GM12865 (cell line): ENCODE data around the gene ADAM22.

ENCODE experiments used
- DNase-seq: peaks from one replicate; pipeline ENCODE4 v3.0.0; 2010; ENCODE audit warnings: low read depth
- H3K4me3 ChIP-seq: 2 replicates; pipeline ENCODE4 v1.5.1; 2011; ENCODE audit warnings: mild to moderate bottlenecking, low read depth, low read length, control low read depth
- TF ChIP-seq, protein P1 (sequence below): IDR thresholded peaks from 2 replicates; pipeline ENCODE4 v1.5.1; 2011; ENCODE audit warnings: low read length, control low read depth, low read depth, inconsistent platforms; ENCODE audit not compliant: insufficient read depth; ENCODE audit errors: missing control alignments

Gene ADAM22

DNA sequence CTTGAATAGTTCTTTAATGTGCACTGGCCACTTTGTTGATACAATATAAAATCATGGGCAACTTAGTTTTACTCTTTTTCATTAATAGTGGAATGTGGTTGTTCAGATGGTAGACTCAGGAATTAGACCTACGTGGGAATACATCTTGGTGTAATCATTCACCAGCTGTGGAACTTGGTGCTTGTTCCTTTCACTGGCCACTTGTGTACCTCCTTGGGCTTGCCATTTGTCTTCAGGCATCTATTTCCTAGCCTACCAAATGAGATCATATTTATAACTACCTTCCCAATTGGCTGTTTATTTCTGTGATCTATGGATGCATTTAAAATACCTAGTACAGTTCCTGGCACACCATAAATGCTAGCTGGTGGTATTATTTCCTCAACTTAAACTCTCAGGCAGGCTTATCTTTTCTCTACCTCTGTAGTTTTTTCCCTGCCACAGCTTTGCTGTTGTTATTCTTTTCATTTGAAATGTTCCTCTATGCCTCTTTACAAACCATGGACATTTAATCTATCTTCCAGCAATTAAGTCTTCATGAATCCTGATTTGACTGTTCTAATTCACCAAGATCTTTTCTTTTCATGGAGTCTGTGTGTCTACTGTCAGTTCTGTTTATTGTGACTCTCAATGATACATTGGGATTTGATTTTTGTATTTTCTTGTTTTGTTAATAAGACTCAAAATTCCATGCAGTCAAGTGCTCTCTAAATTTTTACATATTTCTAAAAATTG lies 113.0 kb downstream of the ADAM22 start:
- DNase-seq = no peak
- H3K4me3 ChIP-seq = no peak overlapping the region
- TF ChIP-seq, protein P1, sequence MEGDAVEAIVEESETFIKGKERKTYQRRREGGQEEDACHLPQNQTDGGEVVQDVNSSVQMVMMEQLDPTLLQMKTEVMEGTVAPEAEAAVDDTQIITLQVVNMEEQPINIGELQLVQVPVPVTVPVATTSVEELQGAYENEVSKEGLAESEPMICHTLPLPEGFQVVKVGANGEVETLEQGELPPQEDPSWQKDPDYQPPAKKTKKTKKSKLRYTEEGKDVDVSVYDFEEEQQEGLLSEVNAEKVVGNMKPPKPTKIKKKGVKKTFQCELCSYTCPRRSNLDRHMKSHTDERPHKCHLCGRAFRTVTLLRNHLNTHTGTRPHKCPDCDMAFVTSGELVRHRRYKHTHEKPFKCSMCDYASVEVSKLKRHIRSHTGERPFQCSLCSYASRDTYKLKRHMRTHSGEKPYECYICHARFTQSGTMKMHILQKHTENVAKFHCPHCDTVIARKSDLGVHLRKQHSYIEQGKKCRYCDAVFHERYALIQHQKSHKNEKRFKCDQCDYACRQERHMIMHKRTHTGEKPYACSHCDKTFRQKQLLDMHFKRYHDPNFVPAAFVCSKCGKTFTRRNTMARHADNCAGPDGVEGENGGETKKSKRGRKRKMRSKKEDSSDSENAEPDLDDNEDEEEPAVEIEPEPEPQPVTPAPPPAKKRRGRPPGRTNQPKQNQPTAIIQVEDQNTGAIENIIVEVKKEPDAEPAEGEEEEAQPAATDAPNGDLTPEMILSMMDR = no peak

DNA sequence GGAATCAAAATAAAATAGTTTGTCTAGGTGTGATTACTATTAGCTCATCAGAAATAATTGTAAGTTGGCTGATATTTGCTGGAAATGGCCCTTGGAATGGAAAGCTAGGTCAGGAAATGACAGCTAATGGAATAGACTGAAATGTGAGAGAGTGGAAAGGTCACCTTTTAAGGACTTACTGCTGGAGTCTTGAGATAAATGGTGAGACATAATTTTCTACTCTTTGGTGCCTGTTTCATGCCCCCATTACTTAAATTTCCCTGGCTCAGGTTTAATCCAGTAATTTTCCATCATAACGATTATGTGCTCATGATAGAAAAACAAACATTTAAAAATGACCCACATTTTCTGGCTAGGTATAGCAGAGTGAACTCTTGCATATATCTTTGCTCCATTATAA lies 123.6 kb downstream of the ADAM22 start:
- TF ChIP-seq, protein P1 = no peak
- DNase-seq = no peak
- no peak overlapping the region for H3K4me3 ChIP-seq

GRCh38 chr7:88062238-88062637 lies 128.2 kb downstream of the ADAM22 start:
- TF ChIP-seq, protein P1 = no peak
- DNase-seq = no peak

DNA sequence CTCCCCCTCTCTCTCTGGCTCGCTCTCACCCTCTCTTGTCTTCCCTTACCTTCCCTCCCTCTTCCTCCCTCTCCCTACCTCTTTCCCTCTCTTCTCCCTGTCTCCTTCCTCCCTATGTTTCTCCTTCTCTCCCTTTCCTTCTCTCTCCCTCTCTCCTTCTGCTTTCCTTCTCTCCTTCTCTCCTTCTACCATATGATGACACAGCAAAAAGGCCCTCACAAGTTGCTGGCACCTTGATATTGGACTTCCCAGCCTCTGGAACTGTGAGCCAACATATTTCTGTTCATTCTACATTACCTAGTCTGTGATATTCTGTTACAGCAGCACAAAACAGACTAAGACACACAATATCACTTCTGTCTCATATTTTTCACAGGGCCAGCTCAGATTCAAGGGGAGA lies 135.0 kb downstream of the ADAM22 start:
- H3K4me3 ChIP-seq = no peak overlapping the region
- TF ChIP-seq, protein P1 = no peak
- DNase-seq = no peak

More at GRCh38 chr7:88062238-88062637, 128.2 kb downstream of the ADAM22 start:
- no peak overlapping the region for H3K4me3 ChIP-seq

GRCh38 chr7:88071994-88072714 lies 138.1 kb downstream of the ADAM22 start:
- TF ChIP-seq, protein P1 = no peak
- DNase-seq = peak; percentile 57
- peak overlapping the region; percentile 18 for H3K4me3 ChIP-seq

GRCh38 chr7:88072715-88073055 lies 138.6 kb downstream of the ADAM22 start:
- no peak for DNase-seq
- no peak overlapping the region for H3K4me3 ChIP-seq
- TF ChIP-seq, protein P1 = no peak
